ENCODE measurements around the gene NUP205.

DNA sequence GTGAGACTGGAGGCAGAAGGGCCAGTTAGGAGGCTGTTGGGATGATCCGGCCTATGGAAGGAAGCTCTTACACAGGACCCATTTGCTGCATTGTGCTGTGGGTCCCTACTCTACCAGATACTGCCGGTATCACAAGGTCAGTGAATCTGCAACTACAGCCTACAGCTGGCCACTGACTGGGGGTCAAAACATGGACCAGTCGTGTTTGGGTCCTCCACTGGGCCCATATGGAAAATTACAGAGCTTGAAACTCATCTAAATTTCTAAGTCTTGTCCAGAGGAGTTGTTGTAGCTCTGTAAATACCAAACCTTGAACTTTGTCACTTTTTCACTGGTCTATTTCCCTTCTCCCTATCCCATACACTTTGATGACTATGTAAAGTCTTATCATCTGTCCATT is 5.6 kb upstream of the NUP205 start:
- TF ChIP-seq NPAS2 (CRISPR knock-in tag; IDR thresholded peaks at IDR 0.05; ENCODE audit: borderline replicate concordance): no peak
- no peak for TF ChIP-seq HMG20A (CRISPR knock-in tag; IDR thresholded peaks at IDR 0.05; ENCODE audit: borderline replicate concordance)
- no peak for TF ChIP-seq EZH2 (conservative IDR thresholded peaks at IDR 0.05; ENCODE audit: low read depth, low read length)
- TF ChIP-seq, protein P1, sequence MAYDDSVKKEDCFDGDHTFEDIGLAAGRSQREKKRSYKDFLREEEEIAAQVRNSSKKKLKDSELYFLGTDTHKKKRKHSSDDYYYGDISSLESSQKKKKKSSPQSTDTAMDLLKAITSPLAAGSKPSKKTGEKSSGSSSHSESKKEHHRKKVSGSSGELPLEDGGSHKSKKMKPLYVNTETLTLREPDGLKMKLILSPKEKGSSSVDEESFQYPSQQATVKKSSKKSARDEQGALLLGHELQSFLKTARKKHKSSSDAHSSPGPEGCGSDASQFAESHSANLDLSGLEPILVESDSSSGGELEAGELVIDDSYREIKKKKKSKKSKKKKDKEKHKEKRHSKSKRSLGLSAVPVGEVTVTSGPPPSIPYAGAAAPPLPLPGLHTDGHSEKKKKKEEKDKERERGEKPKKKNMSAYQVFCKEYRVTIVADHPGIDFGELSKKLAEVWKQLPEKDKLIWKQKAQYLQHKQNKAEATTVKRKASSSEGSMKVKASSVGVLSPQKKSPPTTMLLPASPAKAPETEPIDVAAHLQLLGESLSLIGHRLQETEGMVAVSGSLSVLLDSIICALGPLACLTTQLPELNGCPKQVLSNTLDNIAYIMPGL (CRISPR knock-in tag; IDR thresholded peaks at IDR 0.05; ENCODE audit: borderline replicate concordance in 1 of 2, low read depth in 1 of 2): no peak
- no peak for TF ChIP-seq KMT2A (CRISPR knock-in tag; IDR thresholded peaks at IDR 0.05)

Data from HepG2 (cell line).